Stimulated activated CD4-positive, alpha-beta T cell treated with anti-CD3 and anti-CD28 coated beads, Interleukin-15, amount 100 ng/mL, for 1 hour (primary cell): Measurements from ENCODE around the gene CAMTA1.

ENCODE experiments used
- DNase-seq, 2 donors: peaks; one replicate each; pipeline ENCODE4 v3.0.0-alpha.2; 2020; ENCODE audit warnings: low read depth in 1 of 2, low spot score in 1 of 2

The CAMTA1 gene

DNA sequence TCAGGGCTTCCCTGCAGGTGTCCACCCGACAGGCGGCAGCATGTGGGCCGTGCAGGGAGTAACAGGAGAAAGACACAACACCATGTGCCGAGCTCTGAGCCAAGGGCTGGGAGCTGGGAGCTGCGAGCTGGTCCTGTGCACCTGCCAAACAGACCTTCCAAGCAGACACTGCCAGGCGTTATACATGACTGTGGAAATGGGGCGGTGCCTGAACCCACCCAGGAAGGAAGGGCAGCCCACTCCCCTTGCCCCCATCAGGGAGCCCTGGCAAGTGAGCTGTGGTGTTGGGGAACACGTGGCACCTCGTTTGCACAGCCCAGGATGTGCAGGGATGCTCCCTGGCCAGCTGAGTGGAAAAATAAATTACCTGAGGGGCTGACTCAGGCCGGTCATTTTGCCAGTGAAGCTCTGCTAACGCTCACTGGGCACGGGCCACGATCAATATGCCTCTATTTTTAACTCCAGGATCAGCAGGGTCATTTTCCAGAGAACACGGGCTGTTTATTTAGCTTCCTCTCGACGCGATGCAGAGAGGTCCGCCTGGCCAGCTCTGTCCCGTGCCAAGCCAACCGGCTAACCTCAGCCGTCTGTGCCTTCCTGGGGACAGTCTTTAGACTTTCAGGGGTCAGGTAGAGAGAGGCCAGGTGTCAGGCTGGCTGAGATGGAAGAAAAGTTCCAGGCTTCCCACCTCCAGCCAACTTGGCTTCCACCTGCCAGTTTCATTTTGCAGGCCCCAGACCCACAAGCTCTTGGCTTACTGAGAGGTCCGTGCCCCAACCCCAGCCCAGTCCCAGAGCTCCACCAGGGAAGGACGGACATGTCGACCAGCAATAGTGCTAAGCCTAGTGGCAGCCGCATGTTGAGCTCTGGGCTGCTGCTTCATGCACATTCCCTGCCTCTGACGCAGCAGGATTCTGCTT lies 789.1 kb downstream of the CAMTA1 start:
- DNase-seq: no peak

DNA sequence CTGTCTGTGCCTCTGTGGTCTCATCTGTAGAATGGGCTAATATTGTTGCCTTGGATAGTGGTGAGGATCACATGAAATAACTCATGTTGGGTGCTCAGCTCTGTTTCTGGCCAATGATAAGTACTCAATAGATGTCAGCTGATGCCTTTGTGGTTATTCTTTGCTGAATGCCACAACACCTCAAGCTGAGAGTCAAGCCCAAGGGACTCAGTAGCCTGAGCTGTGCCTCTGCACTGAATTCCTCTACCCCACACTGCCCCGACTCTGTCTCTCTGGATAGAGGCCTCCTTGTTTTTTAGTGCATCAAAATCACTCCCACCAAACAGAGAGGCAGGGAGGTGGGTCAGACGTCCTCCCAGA lies 789.8 kb downstream of the CAMTA1 start:
- no peak for DNase-seq

GRCh38 chr1:7576946-7577657 lies 791.8 kb downstream of the CAMTA1 start:
- DNase-seq: no peak

DNA sequence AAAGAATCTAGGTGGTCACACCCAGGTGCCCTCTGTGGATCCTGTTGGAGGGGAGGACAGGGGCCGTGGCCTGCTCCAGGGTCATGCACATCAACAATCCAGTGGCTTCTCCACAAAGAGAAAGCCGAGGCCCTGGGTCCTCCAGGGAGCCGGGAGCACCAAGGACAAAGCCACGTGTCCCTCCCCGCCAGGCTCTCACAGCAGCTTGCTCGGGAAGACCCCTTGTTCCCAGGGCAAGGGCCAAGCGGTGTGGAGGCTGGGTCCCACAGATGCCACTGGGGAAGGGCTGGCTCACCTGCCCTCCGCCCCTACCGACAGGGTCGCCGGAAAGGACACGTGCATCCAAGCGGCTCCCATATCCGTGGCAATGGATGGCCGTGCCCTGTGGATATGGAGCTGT lies 793.0 kb downstream of the CAMTA1 start:
- DNase-seq: no peak

DNA sequence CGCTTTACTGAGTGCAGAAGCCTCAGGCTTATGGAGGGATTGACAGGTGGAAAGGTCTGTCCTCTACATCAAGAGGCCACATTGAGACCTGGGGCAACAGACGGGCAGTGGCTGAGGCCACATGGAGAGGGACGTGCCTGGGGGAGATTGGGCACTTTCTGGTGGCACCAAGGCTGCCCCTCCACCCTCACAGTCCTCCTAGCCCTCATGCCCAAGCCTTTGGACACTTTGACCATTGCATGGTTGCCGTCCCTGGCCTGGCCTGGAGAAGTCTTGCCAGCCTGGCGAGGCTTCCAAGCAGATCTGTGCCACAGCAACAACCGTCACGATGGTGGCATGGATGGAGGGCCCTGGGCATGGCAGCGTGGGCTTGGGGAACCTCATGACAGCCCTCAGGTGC lies 793.8 kb downstream of the CAMTA1 start:
- no peak for DNase-seq

GRCh38 chr1:7579831-7580804 lies 794.9 kb downstream of the CAMTA1 start:
- no peak for DNase-seq

DNA sequence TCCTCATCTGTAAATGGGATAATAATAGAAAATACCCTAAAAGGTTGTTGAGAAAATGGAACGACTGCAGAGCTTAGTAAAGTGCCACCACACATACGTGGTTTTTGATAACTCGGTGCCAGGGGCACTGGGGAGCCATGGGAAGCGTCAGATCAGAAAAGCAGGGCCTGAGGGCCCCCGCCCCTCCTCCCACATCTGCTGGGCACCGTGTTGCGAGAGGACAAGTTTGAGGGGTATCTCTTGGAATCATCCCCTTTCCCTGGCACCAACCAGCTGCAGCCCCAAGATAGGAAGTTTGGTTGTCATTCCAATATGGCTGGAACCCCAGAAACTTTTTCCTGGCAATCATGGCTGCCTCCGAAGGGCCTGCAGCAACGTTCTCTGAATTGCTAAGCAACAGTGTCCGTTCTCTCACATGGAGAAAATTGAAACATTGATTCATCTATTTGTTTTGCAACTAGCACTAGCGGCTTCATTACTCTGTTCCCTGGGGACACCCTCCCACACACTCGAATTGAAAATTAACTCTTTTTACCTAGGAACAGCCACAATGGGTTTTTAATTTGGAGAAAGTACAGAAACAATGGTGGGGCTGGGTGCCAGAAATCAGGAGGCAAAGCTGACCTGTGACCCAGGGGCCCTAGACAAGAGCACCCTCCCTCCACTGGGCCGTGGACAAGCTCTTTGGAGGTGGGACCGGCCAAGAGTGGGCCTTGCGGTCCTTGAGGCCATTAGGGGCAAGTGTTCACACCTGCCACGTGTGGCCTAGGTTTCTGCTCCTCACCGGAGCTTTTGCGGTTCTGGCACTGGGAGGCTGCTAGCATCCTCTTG lies 795.9 kb downstream of the CAMTA1 start:
- DNase-seq: no peak

GRCh38 chr1:7581754-7582459 lies 796.7 kb downstream of the CAMTA1 start:
- DNase-seq: no peak

DNA sequence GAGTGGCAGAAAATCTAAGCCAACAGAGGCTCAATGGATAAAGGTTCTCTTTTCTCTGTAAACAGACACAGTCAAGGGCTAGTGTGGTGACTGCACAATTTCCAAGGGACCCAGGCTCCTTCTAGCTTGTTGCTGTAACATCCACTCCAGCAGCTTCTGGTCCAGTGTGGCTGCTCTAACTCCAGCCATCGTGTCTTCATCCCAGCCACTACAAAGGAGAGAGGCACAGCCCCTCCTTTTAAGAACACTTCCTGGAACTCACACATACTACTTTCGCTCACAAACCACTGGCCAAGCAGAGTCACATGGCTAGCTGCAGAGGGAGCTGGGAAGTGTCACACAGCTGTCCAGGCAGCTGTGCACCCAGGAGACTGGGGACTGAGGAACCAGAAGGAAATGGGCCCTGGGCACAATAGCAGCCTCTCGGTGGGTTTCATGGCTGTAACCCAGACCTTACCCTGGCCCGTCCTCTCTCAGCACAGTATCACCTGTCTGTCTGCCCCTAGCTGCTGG lies 797.3 kb downstream of the CAMTA1 start:
- DNase-seq: no peak

GRCh38 chr1:7583291-7584096 lies 798.2 kb downstream of the CAMTA1 start:
- no peak for DNase-seq

- DNase-seq: no peak
Observed at GRCh38 chr1:7584157-7584556, 798.9 kb downstream of the CAMTA1 start.

DNA sequence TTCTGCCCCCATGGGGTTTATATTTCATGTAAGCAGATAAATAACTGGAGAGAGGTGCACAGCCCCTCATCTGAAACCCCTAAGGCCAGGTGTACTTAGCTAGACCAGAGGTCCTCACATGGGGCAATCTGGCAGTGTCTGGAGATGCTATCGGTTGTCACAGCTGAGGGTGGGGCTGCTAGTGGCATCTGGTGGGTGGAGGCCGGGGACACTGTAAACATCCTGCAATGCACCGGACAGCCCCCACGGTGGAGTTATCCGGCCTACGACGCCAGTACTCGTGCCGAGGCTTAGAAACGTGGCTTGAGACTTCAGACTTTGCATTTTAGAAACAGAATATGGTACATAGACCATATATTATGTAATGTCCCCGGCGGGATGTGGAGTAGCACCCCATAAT lies 799.4 kb downstream of the CAMTA1 start:
- DNase-seq: no peak

GRCh38 chr1:7585216-7585907 lies 800.1 kb downstream of the CAMTA1 start:
- DNase-seq: no peak

- DNase-seq: no peak
Observed at GRCh38 chr1:7586031-7586941, 801.0 kb downstream of the CAMTA1 start.

GRCh38 chr1:7587108-7587772 lies 802.0 kb downstream of the CAMTA1 start:
- DNase-seq: no peak

DNA sequence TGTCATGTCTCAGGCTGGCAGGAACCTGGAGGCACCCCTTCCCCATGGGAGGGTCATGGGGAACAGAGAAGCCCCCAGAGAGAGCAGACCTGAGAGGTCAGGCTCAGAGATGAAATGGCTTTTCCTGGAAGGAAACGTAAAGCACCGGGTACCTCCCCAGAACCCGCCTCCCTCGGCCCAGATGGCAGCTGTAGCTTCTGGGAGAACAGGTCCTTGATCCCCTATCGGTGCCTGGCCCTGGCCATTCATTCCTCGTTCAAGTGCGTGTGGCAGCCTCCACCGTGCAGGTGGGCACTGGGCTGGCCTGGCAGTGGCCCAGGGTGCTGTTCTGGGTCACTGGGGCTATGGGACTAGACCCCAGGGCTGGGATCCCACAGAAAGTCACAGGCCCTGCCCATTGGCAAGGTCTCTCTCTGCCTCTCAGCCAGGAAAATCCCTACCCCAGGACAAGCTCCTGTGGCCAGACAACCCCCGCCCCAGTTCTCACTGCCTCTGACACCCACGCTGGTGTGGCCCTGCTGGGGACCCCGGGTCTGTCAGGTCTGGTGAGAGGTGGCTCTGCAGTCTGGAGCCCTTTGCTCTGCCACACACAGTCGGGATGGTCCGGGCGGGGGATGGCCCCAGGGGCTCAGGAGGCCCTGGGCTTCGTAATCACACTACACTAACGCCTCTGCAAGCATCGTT lies 802.7 kb downstream of the CAMTA1 start:
- no peak for DNase-seq
